GM12878 (cell line): Measurements from ENCODE around the gene SUPT6H. TPM values are rescaled to one million over a fixed set of nuclear protein-coding genes. Genes with fewer than 3 reads are reported as not detected.

Experiments used
- ATAC-seq: fragments of 200-7000 bp; cut with Tn5 transposase; 3 replicates; pipeline ENCODE4 v1.9.1; 2020; ENCODE audit warnings: mild to moderate bottlenecking, moderate library complexity
- BruUV-seq: library from RNA; stranded (reverse); fragments of 400-500 nt; replicated peaks from 2 replicates; lab custom pipeline; 2021; lab: Mats Ljungman, UMichigan
- CTCF ChIA-PET: fragments of 300-600 bp; sonication (Branson Sonifier 250); formaldehyde crosslinking; extraction: SDS; loops from one replicate; lab custom pipeline; 2021; ENCODE audit warnings: inconsistent platforms; lab: Yijun Ruan, JAX
- POLR2A ChIA-PET: fragments of 350-600 bp; formaldehyde crosslinking; extraction: SDS; loops from one replicate; lab custom pipeline; 2021; ENCODE audit warnings: inconsistent platforms; lab: Charles Lee
- RAD21 ChIA-PET: fragments of 300-600 bp; sonication (Branson Sonifier 250); formaldehyde crosslinking; loops from one replicate; lab custom pipeline; 2023; ENCODE audit warnings: antibody characterized with exemption; ENCODE audit not compliant: unreplicated experiment; lab: Charles Lee
- SMC1A ChIA-PET: fragments of 300-600 bp; sonication (Branson Sonifier 250); formaldehyde crosslinking; loops from one replicate; lab custom pipeline; 2023; ENCODE audit not compliant: unreplicated experiment, uncharacterized antibody; lab: Charles Lee
- DNase-seq: peaks from one replicate; pipeline ENCODE4 v3.0.0-alpha.2; 2011; ENCODE audit warnings: low read depth, low spot score
- FAIRE-seq: peaks from 3 replicates; lab custom pipeline; 2011; peaks lifted over from hg19 to GRCh38; lab: Jason Lieb, UNC
- H2AFZ ChIP-seq: 2 replicates; pipeline ENCODE4 v1.6.0; 2011; ENCODE audit warnings: low read depth, low read length, control low read depth; ENCODE audit not compliant: control insufficient read depth
- H3K27ac ChIP-seq: 2 replicates; pipeline ENCODE4 v1.5.1; 2011; ENCODE audit warnings: control low read depth; ENCODE audit not compliant: control insufficient read depth, insufficient read depth
- H3K27me3 ChIP-seq, 2 experiments: replicated peaks in 1 of 2; 2 replicates each; pipeline versions ENCODE4 v1.6.0 to v1.6.1; 2011; ENCODE audit warnings: low read length in 1 of 2; ENCODE audit not compliant: control insufficient read depth in 2 of 2, insufficient read depth in 2 of 2
- H3K36me3 ChIP-seq, 2 experiments: 2 replicates each; pipeline ENCODE4 v1.5.1; 2011; ENCODE audit warnings: low read length in 1 of 2; ENCODE audit not compliant: control insufficient read depth in 2 of 2, insufficient read depth in 2 of 2
- H3K4me1 ChIP-seq: 2 replicates; pipeline ENCODE4 v1.6.1; 2011; ENCODE audit warnings: mild to moderate bottlenecking, low read length, moderate library complexity, mixed read lengths; ENCODE audit not compliant: control insufficient read depth, insufficient read depth
- H3K4me2 ChIP-seq: 2 replicates; pipeline ENCODE4 v1.6.0; 2011; ENCODE audit warnings: control low read depth; ENCODE audit not compliant: control insufficient read depth, insufficient read depth
- H3K4me3 ChIP-seq: fragments of 200-600 bp; sonication (generic); 2 replicates; pipeline ENCODE4 v1.5.1; 2016
- H3K79me2 ChIP-seq: 2 replicates; pipeline ENCODE4 v1.6.0; 2011; ENCODE audit warnings: low read length; ENCODE audit not compliant: control insufficient read depth, insufficient read depth
- H3K9ac ChIP-seq: 2 replicates; pipeline ENCODE4 v1.8.0; 2011; ENCODE audit warnings: low read length, control low read depth, mixed read lengths; ENCODE audit not compliant: control insufficient read depth, insufficient read depth
- H3K9me3 ChIP-seq: replicated peaks from 3 replicates; pipeline ENCODE4 v1.5.1; 2011; ENCODE audit warnings: mild to moderate bottlenecking, low read length; ENCODE audit not compliant: control insufficient read depth, insufficient read depth
- H4K20me1 ChIP-seq: 2 replicates; pipeline ENCODE4 v1.6.0; 2011; ENCODE audit not compliant: control insufficient read depth, insufficient read depth
- ASH2L ChIP-seq: fragments of 300-600, 200-600 bp; sonication (generic); IDR thresholded peaks from 2 replicates; pipeline ENCODE4 v1.6.1; 2017; ENCODE audit warnings: low read depth, mild to moderate bottlenecking, borderline replicate concordance
- BCL11A ChIP-seq: IDR thresholded peaks from 2 replicates; pipeline ENCODE4 v1.6.1; 2011; ENCODE audit warnings: low read depth, low read length
- CEBPB ChIP-seq, 2 experiments: fragments of 150-350 bp in 1 of 2; IDR thresholded peaks; 2 replicates each; pipeline ENCODE4 v1.6.1; 2012 to 2014; ENCODE audit warnings: low read depth in 2 of 2, low read length in 2 of 2, borderline replicate concordance in 1 of 2, inconsistent platforms in 1 of 2
- NRF1 ChIP-seq: conservative IDR thresholded peaks from 2 replicates; pipeline ENCODE4 v1.6.1; 2011; ENCODE audit warnings: mild to moderate bottlenecking, low read depth, low read length, improper control_type of control experiment
- PAX5 ChIP-seq: IDR thresholded peaks from 2 replicates; pipeline ENCODE4 v1.6.1; 2011; ENCODE audit warnings: low read depth, low read length, borderline replicate concordance
- POLR2AphosphoS2 ChIP-seq: IDR thresholded peaks from 2 replicates; pipeline ENCODE4 v1.6.1; 2011; ENCODE audit warnings: low read depth, mild to moderate bottlenecking, low read length, improper control_type of control experiment, moderate library complexity
- RAD51 ChIP-seq: fragments of 450-650 bp; IDR thresholded peaks from 2 replicates; pipeline ENCODE4 v1.6.1; 2016; ENCODE audit warnings: moderate library complexity, mild to moderate bottlenecking, inconsistent platforms
- RCOR1 ChIP-seq: conservative IDR thresholded peaks from 2 replicates; pipeline ENCODE4 v1.6.1; 2012; ENCODE audit warnings: low read depth, low read length, improper control_type of control experiment
- RUNX3 ChIP-seq: IDR thresholded peaks from 2 replicates; pipeline ENCODE4 v1.6.1; 2012; ENCODE audit warnings: low read length, inconsistent platforms
- SPI1 ChIP-seq: IDR thresholded peaks from 2 replicates; pipeline ENCODE4 v1.6.1; 2011; ENCODE audit warnings: low read depth, mild to moderate bottlenecking, low read length, moderate library complexity, borderline replicate concordance; ENCODE audit not compliant: insufficient read depth
- TARDBP ChIP-seq: IDR thresholded peaks from 2 replicates; pipeline ENCODE4 v1.6.1; 2016; ENCODE audit warnings: borderline replicate concordance
- USF1 ChIP-seq: IDR thresholded peaks from 2 replicates; pipeline ENCODE4 v1.6.1; 2011; ENCODE audit warnings: borderline replicate concordance, low read depth, mild to moderate bottlenecking, moderate library complexity, mixed read lengths, low read length; ENCODE audit not compliant: insufficient read depth; ENCODE audit errors: extremely low read length
- WGBS: methylation state at CpG from one replicate; pipeline ENCODE4 v1.1.6; 2016; ENCODE audit warnings: low lambda C conversion rate; ENCODE audit not compliant: insufficient replicate concordance, insufficient coverage; ENCODE audit errors: missing lambda C conversion rate; 5-methylcytosine and 5-hydroxymethylcytosine counted together
- in situ Hi-C: fragments of 300-500 bp; cut with MboI; formaldehyde crosslinking; loops from 9 replicates; pipeline ENCODE4 v1.14.3; 2018; ENCODE audit warnings: mixed read lengths
- intact Hi-C: fragments of 100-400 bp; cut with micrococcal nuclease; formaldehyde crosslinking; loops from one replicate; pipeline ENCODE4 v1.14.2; 2022; ENCODE audit not compliant: unreplicated experiment
- polyA plus RNA-seq, 11 experiments: library from polyadenylated mRNA; depleted of rRNA in 4 of 11; unstranded in 6 of 11; stranded (reverse) in 5 of 11; fragments of >200 nt; fragmentation: Nextera tagmentation in 4 of 11; fragmentation: Illumina TruSeq in 1 of 11; extraction: Ambion mirVana in 4 of 11; extraction: Trizol in 1 of 11; gene quantifications; 1 replicate in 1 of 11; 2 replicates in 10 of 11; pipeline versions ENCODE4 v1.2.1 to v1.2.3, GENCODE V29; 2011 to 2016; ENCODE audit warnings: inconsistent platforms in 2 of 11, missing spikeins in 2 of 11, low read depth in 1 of 11
- total RNA-seq, 4 experiments: library from RNA; depleted of rRNA in 3 of 4; stranded (reverse); fragments of >200 nt in 3 of 4; fragmentation: Illumina TruSeq in 1 of 4; extraction: Trizol in 1 of 4; gene quantifications; 2 replicates each; pipeline versions ENCODE4 v1.2.1 to v1.2.3, GENCODE V29; 2013 to 2021
- TF ChIP-seq, protein P1 (sequence below): fragments of 450-650 bp; conservative IDR thresholded peaks from 2 replicates; pipeline ENCODE4 v1.6.1; 2017; ENCODE audit warnings: mild to moderate bottlenecking, moderate library complexity
- TF ChIP-seq, protein P2 (sequence below): IDR thresholded peaks from 2 replicates; pipeline ENCODE4 v1.6.1; 2011; ENCODE audit warnings: borderline replicate concordance, low read depth, mild to moderate bottlenecking, moderate library complexity, low read length; ENCODE audit not compliant: insufficient read depth, poor library complexity, severe bottlenecking
- TF ChIP-seq, protein P3 (sequence below): IDR thresholded peaks from 2 replicates; pipeline ENCODE4 v1.6.1; 2012; ENCODE audit warnings: low read length, inconsistent platforms

SUPT6H gene
- total and polyA plus RNA-seq, 10 of the 15 experiments (the other 5 are each of a cell fraction or from before 2014, with no cell fraction given), result 1.7 to 58.8 (median 37.7) TPM

- TF ChIP-seq, protein P1, sequence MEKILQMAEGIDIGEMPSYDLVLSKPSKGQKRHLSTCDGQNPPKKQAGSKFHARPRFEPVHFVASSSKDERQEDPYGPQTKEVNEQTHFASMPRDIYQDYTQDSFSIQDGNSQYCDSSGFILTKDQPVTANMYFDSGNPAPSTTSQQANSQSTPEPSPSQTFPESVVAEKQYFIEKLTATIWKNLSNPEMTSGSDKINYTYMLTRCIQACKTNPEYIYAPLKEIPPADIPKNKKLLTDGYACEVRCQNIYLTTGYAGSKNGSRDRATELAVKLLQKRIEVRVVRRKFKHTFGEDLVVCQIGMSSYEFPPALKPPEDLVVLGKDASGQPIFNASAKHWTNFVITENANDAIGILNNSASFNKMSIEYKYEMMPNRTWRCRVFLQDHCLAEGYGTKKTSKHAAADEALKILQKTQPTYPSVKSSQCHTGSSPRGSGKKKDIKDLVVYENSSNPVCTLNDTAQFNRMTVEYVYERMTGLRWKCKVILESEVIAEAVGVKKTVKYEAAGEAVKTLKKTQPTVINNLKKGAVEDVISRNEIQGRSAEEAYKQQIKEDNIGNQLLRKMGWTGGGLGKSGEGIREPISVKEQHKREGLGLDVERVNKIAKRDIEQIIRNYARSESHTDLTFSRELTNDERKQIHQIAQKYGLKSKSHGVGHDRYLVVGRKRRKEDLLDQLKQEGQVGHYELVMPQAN, result 0 out of 2 replicates have a peak, but pooled peaks have one; percentile 10
- TF ChIP-seq ASH2L, result no peak
- no peak for TF ChIP-seq USF1
- no peak for TF ChIP-seq BCL11A
Observed at GRCh38 chr17:28711723-28712031, 49.7 kb downstream of the SUPT6H start, which contains the start of gene PROCA1 (continued).

- ChIA-PET RAD21 (interaction anchor here (0.7 to 3.4 kb wide), 8 partner anchors 9 to 405 kb away, joined by 3 to 20 read pairs (median 6); partner anchors contain the start of genes BLTP2, SDF2, SUPT6H and TLCD1), CTCF (interaction anchor here (0.5 to 3.1 kb wide), 11 partner anchors 15 to 253 kb away, joined by 3 to 18 read pairs (median 4); partner anchors contain the start of gene TLCD1), POLR2A (interaction anchor here (0.7 to 3.5 kb wide), 16 partner anchors 7 to 632 kb away, joined by 3 to 29 read pairs (median 5); partner anchors contain the start of genes ALDOC, BLTP2, RPL23A and SDF2), SMC1A (interaction anchor here (0.7 to 2.6 kb wide), 12 partner anchors 7 to 120 kb away, joined by 3 to 13 read pairs (median 4); partner anchors contain the start of genes NEK8, RPL23A, SDF2 and SUPT6H)
- Histone ChIP-seq H3K36me3 (no peaks in the 10 kb centered on the region; a peak in 1 of 4 replicates), H3K27ac (0 out of 2 replicates have a peak overlapping the region, but pooled peaks have one; percentile 53), H3K4me2 (peak overlapping the region; percentile 93), H3K27me3 (no peaks in the 10 kb centered on the region), H3K4me3 (peak overlapping the region; percentile 73), H4K20me1 (no peaks in the 10 kb centered on the region), H3K79me2 (no peaks in the 10 kb centered on the region), H3K9ac (peak overlapping the region; percentile 72), H2AFZ (peak overlapping the region; percentile 93), H3K9me3 (no peaks in the 10 kb centered on the region), H3K4me1 (peaks cover 9% of the 10 kb centered on the region)
- DNase-seq (no peak), FAIRE-seq (no peak), ATAC-seq (peak; percentile 75)
- intact Hi-C loops (loop anchor here (10.0 kb wide), 1 partner anchor 157 kb away; the partner anchor contains the start of gene UNC119), in situ Hi-C loops (no loop called here)
- BruUV-seq, result no TSS peak
- 17% methylated on average over 34 of the region's 34 CpGs for WGBS
- peak; percentile 45; the same call in 1 of the 2 replicates for TF ChIP-seq POLR2AphosphoS2
- peak; percentile 72 for TF ChIP-seq SPI1
- no peak for TF ChIP-seq CEBPB (IDR thresholded peaks at IDR 0.05; ENCODE audit: borderline replicate concordance in 1 of 2, low read depth in 2 of 2, low read length in 2 of 2)
- no peak for TF ChIP-seq PAX5
- 0 out of 2 replicates have a peak, but pooled peaks have one; percentile 34 for TF ChIP-seq TARDBP
- no peak for TF ChIP-seq NRF1
- no peak for TF ChIP-seq RCOR1
- TF ChIP-seq, protein P2, sequence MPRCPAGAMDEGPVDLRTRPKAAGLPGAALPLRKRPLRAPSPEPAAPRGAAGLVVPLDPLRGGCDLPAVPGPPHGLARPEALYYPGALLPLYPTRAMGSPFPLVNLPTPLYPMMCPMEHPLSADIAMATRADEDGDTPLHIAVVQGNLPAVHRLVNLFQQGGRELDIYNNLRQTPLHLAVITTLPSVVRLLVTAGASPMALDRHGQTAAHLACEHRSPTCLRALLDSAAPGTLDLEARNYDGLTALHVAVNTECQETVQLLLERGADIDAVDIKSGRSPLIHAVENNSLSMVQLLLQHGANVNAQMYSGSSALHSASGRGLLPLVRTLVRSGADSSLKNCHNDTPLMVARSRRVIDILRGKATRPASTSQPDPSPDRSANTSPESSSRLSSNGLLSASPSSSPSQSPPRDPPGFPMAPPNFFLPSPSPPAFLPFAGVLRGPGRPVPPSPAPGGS, result peak; percentile 35
- peak; percentile 10; the same call in 1 of the 2 replicates for TF ChIP-seq RUNX3
- TF ChIP-seq, protein P3, sequence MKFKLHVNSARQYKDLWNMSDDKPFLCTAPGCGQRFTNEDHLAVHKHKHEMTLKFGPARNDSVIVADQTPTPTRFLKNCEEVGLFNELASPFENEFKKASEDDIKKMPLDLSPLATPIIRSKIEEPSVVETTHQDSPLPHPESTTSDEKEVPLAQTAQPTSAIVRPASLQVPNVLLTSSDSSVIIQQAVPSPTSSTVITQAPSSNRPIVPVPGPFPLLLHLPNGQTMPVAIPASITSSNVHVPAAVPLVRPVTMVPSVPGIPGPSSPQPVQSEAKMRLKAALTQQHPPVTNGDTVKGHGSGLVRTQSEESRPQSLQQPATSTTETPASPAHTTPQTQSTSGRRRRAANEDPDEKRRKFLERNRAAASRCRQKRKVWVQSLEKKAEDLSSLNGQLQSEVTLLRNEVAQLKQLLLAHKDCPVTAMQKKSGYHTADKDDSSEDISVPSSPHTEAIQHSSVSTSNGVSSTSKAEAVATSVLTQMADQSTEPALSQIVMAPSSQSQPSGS, result no peak
- TF ChIP-seq RAD51, result no peak
Observed at GRCh38 chr17:28712032-28712704, 50.2 kb downstream of the SUPT6H start.
